ENCODE data around the gene AGAP4.
"Not testable (repeated sequence)": the region's sequence is repeated elsewhere in the genome, so short reads cannot be mapped to it uniquely, and the experiment has no call there.

AGAP4 gene

DNA sequence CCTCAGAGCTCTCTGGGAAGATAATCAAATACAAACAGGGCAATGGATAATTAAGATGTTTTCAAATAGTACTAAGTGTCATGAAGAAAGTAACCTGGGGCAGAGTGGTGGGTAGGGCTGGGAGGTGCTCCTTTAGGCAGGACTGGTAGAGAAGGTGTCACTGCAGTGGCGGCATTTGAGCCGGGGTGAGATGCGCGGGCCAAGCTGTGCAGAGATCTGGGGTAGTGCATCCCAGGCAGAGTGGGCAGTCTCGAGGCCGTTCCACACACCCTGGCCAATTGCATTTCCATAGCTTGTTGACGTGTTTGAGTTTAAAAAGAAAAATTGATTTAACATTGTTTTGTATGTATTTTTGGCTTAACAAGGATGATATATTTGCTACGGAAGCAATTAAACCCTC, 57.3 kb downstream of the AGAP4 start:
- DNase-seq: not testable (repeated sequence)

DNA sequence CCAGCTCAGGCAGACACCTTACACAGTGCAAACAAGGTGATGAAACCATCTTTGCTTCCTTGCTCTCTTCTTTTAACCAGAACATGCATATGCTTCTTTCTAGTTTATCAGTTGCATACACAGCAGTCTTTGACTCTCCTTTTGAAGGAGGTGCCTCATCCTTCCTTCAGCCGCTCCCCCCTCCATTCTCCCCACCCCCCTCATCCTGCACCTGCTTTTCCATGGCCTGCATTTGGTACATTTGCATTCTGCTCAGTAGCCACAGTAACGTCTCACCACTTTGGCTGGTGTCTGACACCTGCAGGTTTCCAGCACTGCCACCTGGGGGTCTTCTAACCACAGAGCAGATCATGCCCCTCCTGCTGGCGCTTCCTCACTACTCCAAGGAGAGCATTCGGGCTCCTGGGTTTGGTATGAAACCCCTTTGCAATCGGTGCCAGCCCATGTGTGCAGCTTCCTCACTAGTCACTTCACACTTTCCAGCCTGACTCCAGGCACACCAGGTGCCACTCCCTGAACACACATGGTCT, 60.0 kb downstream of the AGAP4 start:
- DNase-seq: not testable (repeated sequence)

DNA sequence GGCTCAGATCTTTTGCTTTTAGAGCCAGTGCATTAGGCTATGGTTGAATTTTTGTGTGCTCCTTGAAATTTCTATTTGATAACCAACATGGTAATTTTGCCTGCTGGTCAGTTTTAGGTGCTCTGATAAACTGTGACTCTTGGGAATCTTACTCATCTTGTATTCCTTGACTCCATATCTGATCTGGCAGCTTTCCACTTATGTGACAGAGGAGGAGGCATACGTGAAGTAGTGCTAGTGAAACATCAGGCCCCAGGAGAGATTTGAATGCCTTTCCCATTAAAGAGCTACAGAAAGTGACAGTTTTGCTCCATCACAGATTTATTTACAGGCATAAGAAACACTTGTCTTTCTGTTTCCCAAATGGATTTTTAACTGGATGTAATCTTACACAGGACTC, 61.1 kb downstream of the AGAP4 start:
- not testable (repeated sequence) for DNase-seq

Data from activated CD8-positive, alpha-beta memory T cell treated with anti-CD3 and anti-CD28 coated beads for 24 hours (primary cell).